Naive B cell (primary cell): ENCODE measurements around the gene SND1. TPM values are rescaled to one million over a fixed set of nuclear protein-coding genes. Genes with fewer than 3 reads are reported as not detected.

ENCODE experiments used
- ATAC-seq, 2 donors: fragments of 150-1000 bp; cut with Tn5 transposase; 2 replicates each; pipeline ENCODE4 v1.10.0; 2021; ENCODE audit warnings: low read depth in 2 of 2, mild to moderate bottlenecking in 2 of 2, moderate library complexity in 2 of 2
- DNase-seq: peaks from one replicate; pipeline ENCODE4 v3.0.0; 2022
- H3K27ac Mint-ChIP-seq, 6 donors: one replicate each; pipeline ENCODE4 v1.8.0; 2020 to 2022; ENCODE audit warnings: mild to moderate bottlenecking in 6 of 6, mixed read lengths in 6 of 6, moderate library complexity in 5 of 6, inconsistent platforms in 2 of 6
- H3K27me3 Mint-ChIP-seq, 3 donors: one replicate each; pipeline ENCODE4 v1.8.0; 2021 to 2022; ENCODE audit warnings: mixed read lengths in 3 of 3, mild to moderate bottlenecking in 1 of 3
- H3K36me3 Mint-ChIP-seq, 2 donors: one replicate each; pipeline ENCODE4 v1.8.0; 2020 to 2022; ENCODE audit warnings: mixed read lengths in 2 of 2, inconsistent platforms in 1 of 2, mild to moderate bottlenecking in 1 of 2
- H3K4me1 Mint-ChIP-seq, 3 donors: one replicate each; pipeline ENCODE4 v1.8.0; 2020 to 2022; ENCODE audit warnings: mixed read lengths in 3 of 3, inconsistent platforms in 1 of 3, mild to moderate bottlenecking in 1 of 3, moderate library complexity in 1 of 3
- H3K4me3 Mint-ChIP-seq, 8 donors: one replicate each; pipeline ENCODE4 v1.8.0; 2020 to 2022; ENCODE audit warnings: mild to moderate bottlenecking in 8 of 8, mixed read lengths in 8 of 8, moderate library complexity in 8 of 8, inconsistent platforms in 2 of 8
- H3K9me3 Mint-ChIP-seq, 7 donors: one replicate each; pipeline ENCODE4 v1.8.0; 2020 to 2022; ENCODE audit warnings: mixed read lengths in 7 of 7, mild to moderate bottlenecking in 5 of 7, inconsistent platforms in 2 of 7, moderate library complexity in 1 of 7
- polyA plus RNA-seq, 6 donors: library from polyadenylated mRNA; unstranded; fragments of 300-500 nt; fragmentation: Illumina TruSeq; gene quantifications; one replicate each; pipeline ENCODE4 v1.2.3, GENCODE V29; 2021; ENCODE audit warnings: low read depth in 6 of 6

SND1 gene
- polyA plus RNA-seq, 6 donors from 2014 or later = 50.6 to 83.1 (median 74.2) TPM

DNA sequence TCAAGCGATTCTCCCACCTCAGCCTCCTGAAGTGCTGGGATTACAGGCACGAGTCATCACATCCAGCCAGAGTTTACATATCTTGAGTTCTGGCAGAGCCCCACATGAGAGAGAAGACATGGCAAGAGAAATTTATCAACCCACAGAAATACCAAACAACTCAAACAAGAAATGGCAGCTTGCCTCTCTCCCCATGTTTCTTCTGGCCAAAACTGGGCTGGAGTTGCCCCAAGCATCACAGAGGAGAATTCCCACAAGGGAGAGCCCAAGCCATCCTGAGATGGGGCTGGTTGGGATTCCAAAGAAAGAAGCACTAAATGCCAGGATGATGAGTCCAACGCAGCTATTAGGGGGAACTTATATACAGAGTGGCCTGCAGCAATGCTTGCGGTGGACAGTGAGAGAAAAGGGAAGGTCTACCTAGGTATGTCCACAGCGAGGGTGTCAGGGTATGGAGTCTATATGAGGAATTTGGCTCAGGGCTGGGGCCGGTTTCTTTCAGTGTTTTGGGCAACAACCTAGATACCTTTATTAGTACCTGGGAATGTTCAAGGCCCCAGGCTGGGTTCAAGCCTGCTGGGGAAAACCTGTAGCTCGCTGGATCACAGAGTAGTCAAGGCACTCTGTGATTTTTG is 19.6 kb upstream of the SND1 start:
- Mint-ChIP-seq H3K9me3 (peaks cover 0 to 9% (median 0%) of the 10 kb centered on the region in 7 donors), H3K4me3 (no peak overlapping the region), H3K4me1 (peaks cover 0 to 7% (median 5%) of the 10 kb centered on the region in 3 donors), H3K27ac (peak overlapping the region in 1 of 6 donors; percentile 64), H3K27me3 (peaks cover 33 to 64% (median 35%) of the 10 kb centered on the region in 3 donors), H3K36me3 (no peaks in the 10 kb centered on the region)
- ATAC-seq (no peak), DNase-seq (no peak)

DNA sequence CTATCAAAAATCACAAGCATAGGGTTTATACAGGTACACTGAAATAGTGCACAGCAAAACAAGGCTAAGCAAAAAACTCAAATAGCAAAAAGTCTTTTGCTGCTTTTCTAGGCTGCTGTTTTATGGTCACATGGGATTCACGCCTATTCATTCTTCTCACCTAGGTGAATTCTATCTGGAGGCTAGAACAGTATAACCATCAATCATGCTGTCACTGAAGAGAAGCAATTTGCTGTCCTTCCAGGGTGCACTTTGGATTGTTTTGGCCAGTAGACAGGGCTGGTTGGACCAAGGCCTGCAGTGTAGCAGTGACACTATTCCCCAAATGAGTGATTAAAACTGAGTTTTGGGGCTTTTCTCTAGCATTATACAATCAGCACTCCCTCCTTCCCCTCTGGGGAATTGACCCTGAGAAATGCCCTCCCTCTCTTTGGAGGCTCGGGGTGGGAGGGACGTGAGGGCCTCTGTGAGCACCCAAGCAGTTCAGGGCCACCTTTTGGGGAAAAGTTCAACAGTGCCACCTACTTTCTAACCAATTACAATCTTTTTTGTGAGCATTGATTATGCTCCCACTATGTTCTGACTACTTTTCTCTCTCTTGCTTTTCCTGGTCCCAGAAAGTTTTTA is 16.2 kb upstream of the SND1 start:
- Mint-ChIP-seq H3K27me3 (peaks cover 43 to 74% (median 54%) of the 10 kb centered on the region in 3 donors), H3K4me3 (no peak overlapping the region), H3K4me1 (no peaks in the 10 kb centered on the region), H3K9me3 (peaks cover 0 to 9% (median 0%) of the 10 kb centered on the region in 7 donors), H3K27ac (no peak overlapping the region), H3K36me3 (no peaks in the 10 kb centered on the region)
- DNase-seq (no peak), ATAC-seq (no peak)

DNA sequence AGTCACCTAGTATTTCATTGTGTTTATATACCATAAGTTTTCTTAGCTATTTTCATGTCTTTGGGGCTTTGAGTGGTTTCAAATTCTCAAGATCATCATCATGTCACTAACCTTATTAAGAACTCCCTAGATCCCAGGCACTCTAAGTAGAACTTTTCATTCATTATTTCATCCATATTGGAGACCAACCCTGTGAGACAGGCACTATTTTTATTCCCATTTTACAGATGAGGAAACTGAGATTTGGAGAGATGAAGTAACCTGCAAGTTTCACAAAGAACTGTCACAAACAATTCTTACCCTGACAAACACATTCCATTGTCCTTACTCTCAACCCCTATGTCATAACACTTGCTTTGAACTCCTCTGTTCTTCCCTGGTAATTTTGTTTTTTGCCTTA is 13.8 kb upstream of the SND1 start:
- ATAC-seq (no peak), DNase-seq (no peak)
- Mint-ChIP-seq H3K4me3 (no peak overlapping the region), H3K9me3 (peaks cover 0 to 9% (median 0%) of the 10 kb centered on the region in 7 donors), H3K4me1 (no peaks in the 10 kb centered on the region), H3K27me3 (peaks cover 44 to 60% (median 46%) of the 10 kb centered on the region in 3 donors), H3K27ac (no peak overlapping the region), H3K36me3 (no peaks in the 10 kb centered on the region)

DNA sequence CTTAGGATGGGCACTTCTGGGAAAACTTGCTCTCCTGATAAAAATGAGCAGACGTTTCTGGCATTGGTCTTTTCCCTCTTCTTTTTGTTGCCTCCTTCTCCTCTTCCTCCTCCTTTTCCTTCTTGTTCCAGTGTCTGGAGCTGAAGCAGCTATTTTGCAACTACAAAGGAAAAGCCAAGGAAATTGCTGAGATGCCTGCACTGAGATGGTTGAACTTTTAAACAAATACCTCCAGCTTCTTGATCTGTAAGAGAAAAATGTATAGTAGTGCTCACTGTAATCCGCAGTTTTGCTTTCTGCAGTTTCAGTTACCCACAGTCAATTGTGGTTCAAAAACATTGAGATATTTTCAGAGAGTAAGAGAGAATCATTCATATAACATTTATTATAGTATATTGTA is 7.5 kb upstream of the SND1 start:
- DNase-seq (no peak), ATAC-seq (no peak)
- H3K4me3 Mint-ChIP-seq = no peak overlapping the region
- H3K36me3 Mint-ChIP-seq = no peaks in the 10 kb centered on the region
- no peaks in the 10 kb centered on the region for H3K4me1 Mint-ChIP-seq
- no peak overlapping the region for H3K27ac Mint-ChIP-seq
- H3K9me3 Mint-ChIP-seq = no peaks in the 10 kb centered on the region
- peaks cover 23 to 33% (median 31%) of the 10 kb centered on the region in 3 donors for H3K27me3 Mint-ChIP-seq

DNA sequence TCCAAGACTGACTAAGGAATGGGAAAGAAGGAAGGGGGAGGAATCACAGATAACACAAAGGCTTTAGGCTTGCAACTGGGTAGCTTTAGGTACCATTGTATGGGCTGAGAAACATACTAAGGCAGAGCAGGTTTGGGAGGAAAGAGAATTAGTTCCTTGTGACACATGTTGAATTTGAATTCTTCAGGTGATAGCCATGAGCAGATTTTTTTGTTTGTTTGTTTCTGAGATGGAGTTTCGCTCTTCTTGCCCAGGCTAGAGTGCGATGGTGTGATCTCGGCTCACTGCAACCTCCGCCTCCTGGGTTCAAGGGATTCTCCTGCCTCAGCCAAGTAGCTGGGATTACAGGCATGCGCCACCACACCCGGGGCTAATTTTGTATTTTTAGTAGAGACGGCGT is 4.4 kb upstream of the SND1 start:
- Mint-ChIP-seq H3K36me3 (no peaks in the 10 kb centered on the region), H3K4me1 (peaks cover 18 to 19% (median 19%) of the 10 kb centered on the region in 3 donors), H3K4me3 (peak overlapping the region in 1 of 8 donors; percentile 16), H3K27ac (no peak overlapping the region), H3K9me3 (no peaks in the 10 kb centered on the region), H3K27me3 (peaks cover 5 to 21% (median 16%) of the 10 kb centered on the region in 3 donors)
- ATAC-seq = no peak
- DNase-seq = no peak

DNA sequence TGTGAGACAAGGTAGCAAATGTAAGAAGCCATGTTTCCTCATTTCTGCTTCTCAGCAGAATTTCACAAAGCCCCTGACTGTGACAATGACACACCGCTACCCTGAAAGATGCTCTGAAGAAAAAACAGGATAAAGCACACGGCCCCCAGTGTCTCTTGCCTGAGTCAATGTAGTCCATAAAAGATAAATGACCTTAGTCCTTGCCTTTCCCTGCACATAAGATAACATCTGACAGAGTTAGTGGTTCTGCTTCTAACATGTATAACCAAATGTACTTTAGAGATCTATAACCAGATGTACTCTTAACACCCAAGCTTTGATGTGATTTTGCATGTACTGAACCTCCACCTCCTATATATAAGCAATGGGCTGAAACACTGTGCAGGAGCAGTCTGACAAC is 3.0 kb upstream of the SND1 start:
- no peaks in the 10 kb centered on the region for H3K9me3 Mint-ChIP-seq
- peaks cover 5 to 15% (median 9%) of the 10 kb centered on the region in 3 donors for H3K27me3 Mint-ChIP-seq
- no peak overlapping the region for H3K4me3 Mint-ChIP-seq
- ATAC-seq (no peak), DNase-seq (no peak)
- H3K27ac Mint-ChIP-seq = no peak overlapping the region
- H3K4me1 Mint-ChIP-seq = peaks cover 26 to 33% (median 32%) of the 10 kb centered on the region in 3 donors
- no peaks in the 10 kb centered on the region for H3K36me3 Mint-ChIP-seq

DNA sequence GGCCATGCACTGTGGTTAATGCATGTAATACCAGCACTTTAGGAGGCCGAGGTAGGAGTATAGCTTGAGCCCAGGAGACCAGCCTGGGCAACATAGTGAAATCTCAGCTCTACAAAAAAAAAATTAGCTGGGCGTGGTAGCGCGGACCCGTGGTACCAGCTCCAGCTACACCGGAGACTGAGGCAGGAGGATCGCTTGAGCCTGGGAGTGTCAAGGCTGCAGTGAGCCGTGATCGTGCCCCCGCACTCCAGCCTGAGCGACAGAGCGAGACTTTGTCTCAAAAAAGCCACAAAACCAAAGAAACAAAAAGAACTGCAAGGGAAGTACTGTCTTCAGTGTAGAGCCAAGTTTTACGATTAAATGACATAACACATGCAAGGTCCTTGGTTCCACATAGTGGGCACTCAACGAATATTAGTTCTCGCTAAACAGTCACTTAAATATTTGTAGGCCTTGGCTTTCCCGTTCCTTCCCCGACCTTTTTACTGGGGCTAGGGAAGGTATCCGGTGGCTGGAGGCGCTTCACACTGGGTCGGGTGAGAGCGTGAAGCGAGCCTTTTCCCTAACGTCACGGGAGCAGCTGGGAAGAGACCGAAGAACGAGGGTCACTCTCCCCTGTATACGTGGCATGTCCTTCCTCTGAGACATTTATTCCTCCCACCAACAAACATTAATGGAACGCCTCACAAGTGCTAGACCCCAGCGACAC is 993 bp upstream of the SND1 start:
- no peak for ATAC-seq

DNA sequence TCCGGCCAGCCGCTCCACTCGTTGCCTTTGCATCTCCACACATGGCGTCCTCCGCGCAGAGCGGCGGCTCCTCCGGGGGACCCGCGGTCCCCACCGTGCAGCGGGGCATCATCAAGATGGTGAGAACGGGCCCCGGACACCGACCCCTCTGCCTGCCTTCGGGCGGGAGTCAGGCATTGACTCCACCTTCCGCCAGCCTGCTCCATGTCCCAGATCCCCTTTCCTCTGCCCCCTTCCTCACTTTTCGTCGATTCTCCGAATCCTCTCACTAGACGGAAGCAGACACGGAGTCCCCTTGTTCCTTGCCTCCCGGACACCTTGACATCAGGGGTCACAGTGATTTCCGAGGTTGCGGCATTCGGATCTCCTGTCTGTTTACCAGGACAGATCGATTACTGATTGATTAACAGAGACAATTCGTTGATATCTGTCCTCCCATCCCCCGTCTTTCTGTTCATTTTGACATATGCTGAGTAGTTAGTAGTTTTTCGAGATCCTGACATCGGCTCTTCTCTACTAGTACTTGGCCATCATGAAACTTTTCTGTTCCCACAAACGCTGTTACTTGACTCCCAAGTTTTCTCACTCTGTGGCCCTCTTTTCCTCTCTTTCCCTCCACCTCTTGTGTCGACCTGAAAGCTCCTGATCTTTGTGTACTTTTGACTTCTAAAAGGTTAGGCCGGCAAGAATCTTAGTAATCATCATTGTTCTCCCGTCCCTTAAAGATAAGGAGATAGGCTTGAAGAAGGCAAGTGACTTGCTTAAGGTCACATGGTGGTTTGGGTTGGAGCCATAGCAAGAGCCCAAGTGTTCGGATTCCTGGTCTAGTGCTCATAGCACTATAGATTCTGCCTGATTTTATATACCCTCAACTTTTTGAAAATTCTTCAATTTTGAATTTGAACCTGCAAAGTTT is 597 bp downstream of the SND1 start:
- ATAC-seq = peak; percentile 12 to 17
- Mint-ChIP-seq H3K27ac (peak overlapping the region in 5 of 6 donors; percentile 94 to 100 (median 99)), H3K4me3 (peak overlapping the region in 3 of 8 donors; percentile 98 to 99 (median 99)), H3K4me1 (peaks cover 49 to 61% (median 54%) of the 10 kb centered on the region in 3 donors), H3K9me3 (no peaks in the 10 kb centered on the region), H3K27me3 (no peaks in the 10 kb centered on the region), H3K36me3 (peaks cover 0 to 5% of the 10 kb centered on the region in 2 donors)
- no peak for DNase-seq

More for the DNA sequence above, 993 bp upstream of the SND1 start:
- DNase-seq = peak; percentile 25
- H3K27ac Mint-ChIP-seq = peak overlapping the region in 5 of 6 donors; percentile 94 to 100 (median 99)
- no peaks in the 10 kb centered on the region for H3K9me3 Mint-ChIP-seq
- no peaks in the 10 kb centered on the region for H3K36me3 Mint-ChIP-seq
- peaks cover 45 to 52% (median 52%) of the 10 kb centered on the region in 3 donors for H3K4me1 Mint-ChIP-seq
- H3K27me3 Mint-ChIP-seq = peaks cover 4 to 7% (median 5%) of the 10 kb centered on the region in 3 donors
- peak overlapping the region in 3 of 8 donors; percentile 98 to 99 (median 99) for H3K4me3 Mint-ChIP-seq

DNA sequence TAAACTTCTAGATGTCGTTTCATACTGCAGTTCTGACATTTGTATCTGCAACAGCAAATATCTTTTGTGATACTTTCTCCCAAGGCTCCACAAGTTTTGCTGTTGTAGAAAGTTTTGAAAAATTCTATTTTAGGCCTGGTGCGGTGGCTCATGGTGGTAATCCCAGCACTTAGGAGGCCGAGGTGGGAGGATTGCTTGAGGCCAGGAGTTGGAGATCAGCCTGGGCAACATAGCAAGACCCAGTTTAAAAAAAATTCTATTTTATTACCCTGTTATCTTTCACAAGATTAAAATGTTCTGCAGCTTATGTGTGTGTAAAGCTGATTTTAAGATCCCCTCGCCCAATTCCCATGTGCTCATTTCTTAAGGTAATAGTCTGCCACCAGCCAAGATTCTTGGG is 1.4 kb downstream of the SND1 start:
- Mint-ChIP-seq H3K27ac (no peak overlapping the region), H3K27me3 (no peaks in the 10 kb centered on the region), H3K9me3 (no peaks in the 10 kb centered on the region), H3K36me3 (peaks cover 0 to 5% of the 10 kb centered on the region in 2 donors), H3K4me1 (peaks cover 50 to 65% (median 60%) of the 10 kb centered on the region in 3 donors), H3K4me3 (peak overlapping the region in 3 of 8 donors; percentile 30 to 99 (median 99))
- no peak for DNase-seq
- ATAC-seq = no peak

DNA sequence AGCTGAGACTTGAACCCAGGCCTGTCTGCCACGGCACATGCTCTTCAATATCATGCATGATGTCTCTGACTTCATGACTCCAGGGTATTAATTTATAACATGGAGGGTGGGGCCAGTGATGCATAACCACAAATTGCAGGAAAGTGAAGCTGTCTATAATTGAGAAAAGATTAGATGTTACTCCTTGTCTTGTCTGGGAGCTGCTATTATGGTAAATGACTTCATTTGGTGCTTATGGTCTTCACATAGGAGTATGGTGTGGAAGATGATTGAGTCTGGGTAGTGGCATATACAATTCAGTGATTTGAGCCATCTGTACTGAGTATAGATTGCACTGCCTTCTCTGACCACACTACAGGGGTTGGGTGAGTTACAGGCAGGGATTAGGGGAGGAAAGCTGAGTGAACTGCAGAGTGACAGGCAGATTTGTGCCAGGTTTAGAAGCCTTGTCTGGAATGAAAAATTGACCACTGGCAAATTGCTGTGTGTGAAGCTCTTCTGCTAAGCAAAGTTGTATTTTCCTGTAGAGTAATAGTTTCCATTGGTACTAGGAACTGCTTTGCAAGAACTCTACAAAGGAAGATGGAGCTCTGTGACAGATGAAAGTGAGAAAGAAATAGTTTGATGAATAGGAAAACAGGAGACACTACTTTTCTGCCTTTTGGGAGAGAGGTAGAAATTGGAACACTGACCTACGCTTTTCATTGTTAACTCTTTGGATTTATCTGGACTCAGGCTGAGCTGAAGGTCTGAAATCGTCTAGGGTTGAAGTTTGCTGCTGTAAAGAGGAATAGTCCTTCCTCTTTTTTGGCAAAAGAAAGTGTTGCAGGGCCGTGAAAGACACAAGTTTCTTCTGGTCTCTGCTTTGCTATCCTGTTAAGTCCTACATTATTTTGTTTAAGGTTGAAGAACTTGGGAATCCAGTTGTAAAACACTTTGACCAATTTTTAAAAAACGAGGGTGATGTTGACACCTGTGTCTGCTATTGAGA is 2.7 kb downstream of the SND1 start:
- H3K36me3 Mint-ChIP-seq = peaks cover 0 to 5% of the 10 kb centered on the region in 2 donors
- peaks cover 57 to 72% (median 67%) of the 10 kb centered on the region in 3 donors for H3K4me1 Mint-ChIP-seq
- H3K9me3 Mint-ChIP-seq = no peaks in the 10 kb centered on the region
- H3K27me3 Mint-ChIP-seq = no peaks in the 10 kb centered on the region
- DNase-seq (no peak), ATAC-seq (no peak)
- peak overlapping the region; percentile 46 to 91 (median 58) for H3K27ac Mint-ChIP-seq
- H3K4me3 Mint-ChIP-seq = peak overlapping the region in 2 of 8 donors; percentile 27 to 99

DNA sequence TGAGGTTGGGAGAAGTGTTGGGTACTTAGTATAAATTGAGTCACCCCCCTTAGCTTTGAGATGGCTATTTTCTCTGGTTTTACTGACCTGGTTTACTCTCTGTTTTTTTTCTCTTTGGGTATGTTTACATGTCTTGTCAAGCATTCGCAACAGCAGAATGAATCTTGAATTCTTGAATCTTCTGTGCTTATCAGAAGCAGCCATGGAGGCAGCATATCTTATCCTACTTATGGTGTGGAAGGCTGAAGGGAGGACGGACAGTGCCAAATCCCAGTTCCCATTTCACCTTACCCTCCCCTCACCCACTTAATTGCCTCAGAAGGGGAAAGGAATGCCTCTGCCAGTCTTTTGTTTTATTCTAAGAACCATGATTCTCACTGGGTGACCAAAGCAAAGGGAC is 3.7 kb downstream of the SND1 start:
- Mint-ChIP-seq H3K27me3 (no peaks in the 10 kb centered on the region), H3K9me3 (no peaks in the 10 kb centered on the region), H3K36me3 (peaks cover 0 to 5% of the 10 kb centered on the region in 2 donors), H3K4me3 (peak overlapping the region in 1 of 8 donors; percentile 13), H3K27ac (peak overlapping the region in 2 of 6 donors; percentile 46 to 80), H3K4me1 (peaks cover 61 to 74% (median 71%) of the 10 kb centered on the region in 3 donors)
- DNase-seq = no peak
- no peak for ATAC-seq

DNA sequence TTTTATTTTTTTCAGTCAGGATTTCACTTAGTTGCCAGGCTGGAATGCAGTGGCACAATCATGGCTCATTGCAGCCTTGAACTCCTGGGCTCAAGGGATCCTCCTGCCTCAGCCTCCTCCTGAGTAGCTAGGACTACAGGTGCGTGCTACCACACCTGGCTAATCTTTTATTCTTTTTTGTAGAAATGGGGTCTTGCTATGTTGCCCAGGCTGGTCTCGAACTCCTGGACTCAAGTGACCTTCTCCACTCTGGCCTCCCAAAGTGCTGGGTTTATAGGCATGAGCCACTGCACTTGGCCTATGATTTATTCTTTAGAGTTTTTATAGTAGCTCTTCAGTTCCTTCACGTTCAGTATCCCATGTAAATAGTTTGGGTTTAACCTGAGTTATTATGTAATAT is 5.5 kb downstream of the SND1 start:
- H3K4me1 Mint-ChIP-seq = peaks cover 49 to 57% (median 54%) of the 10 kb centered on the region in 3 donors
- no peaks in the 10 kb centered on the region for H3K27me3 Mint-ChIP-seq
- H3K9me3 Mint-ChIP-seq = no peaks in the 10 kb centered on the region
- H3K27ac Mint-ChIP-seq = no peak overlapping the region
- no peak for DNase-seq
- H3K36me3 Mint-ChIP-seq = peaks cover 0 to 9% of the 10 kb centered on the region in 2 donors
- ATAC-seq = no peak
- no peak overlapping the region for H3K4me3 Mint-ChIP-seq
